ENCODE results near the gene TYW1B.
"Not testable (repeated sequence)": the region's sequence is repeated elsewhere in the genome, so short reads cannot be mapped to it uniquely, and the experiment has no call there.

The TYW1B gene

DNA sequence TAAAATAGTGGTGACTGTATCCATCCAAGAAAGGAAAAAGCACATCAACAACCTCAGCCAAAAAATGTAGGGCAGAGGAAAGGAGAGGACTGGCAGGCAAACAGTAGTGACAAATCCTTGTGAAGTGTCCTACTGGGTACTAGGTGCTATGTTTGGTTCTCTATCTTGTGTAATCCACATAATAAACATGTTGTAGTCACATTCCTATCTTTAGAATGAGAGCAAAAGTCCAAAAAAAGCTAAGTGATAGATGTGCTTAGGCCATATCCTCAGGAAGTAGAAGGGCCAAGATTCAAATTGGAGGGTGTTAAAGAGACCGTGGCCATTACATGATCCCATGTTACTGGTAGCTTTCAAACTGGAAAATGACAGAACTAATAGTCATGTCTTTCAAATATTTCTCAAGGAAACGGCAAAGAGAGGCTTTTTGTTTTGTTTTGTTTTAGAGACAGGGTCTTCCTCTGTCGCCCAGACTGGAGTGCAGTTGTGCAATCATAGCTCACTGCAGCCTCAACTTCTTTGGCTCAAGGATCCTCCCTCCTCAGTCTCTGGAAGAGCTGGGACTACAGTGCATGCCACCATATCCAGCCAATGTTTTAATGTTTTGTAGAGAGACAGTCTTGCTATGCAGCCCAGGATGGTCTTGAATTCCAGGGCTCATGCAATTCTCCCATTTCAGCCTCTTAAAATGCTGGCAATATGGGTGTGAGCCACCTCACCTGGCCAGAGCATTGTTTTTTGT lies 244.2 kb downstream of the TYW1B start:
- not testable (repeated sequence) for H3K9me3 ChIP-seq (ENCODE audit: control insufficient read depth, low read length); H3K36me3 ChIP-seq (ENCODE audit: control insufficient read depth, insufficient read depth, low read length); H3K27me3 ChIP-seq (replicated peaks; ENCODE audit: control insufficient read depth, insufficient read depth, low read length, poor library complexity, severe bottlenecking); DNase-seq; H3K4me3 ChIP-seq (ENCODE audit: insufficient read depth, low read depth, low read length, poor library complexity, severe bottlenecking); H3K4me1 ChIP-seq (ENCODE audit: control insufficient read depth, insufficient read depth, low read length, poor library complexity, severe bottlenecking); H3K27ac ChIP-seq (ENCODE audit: insufficient read depth, low read length, poor library complexity, severe bottlenecking)

DNA sequence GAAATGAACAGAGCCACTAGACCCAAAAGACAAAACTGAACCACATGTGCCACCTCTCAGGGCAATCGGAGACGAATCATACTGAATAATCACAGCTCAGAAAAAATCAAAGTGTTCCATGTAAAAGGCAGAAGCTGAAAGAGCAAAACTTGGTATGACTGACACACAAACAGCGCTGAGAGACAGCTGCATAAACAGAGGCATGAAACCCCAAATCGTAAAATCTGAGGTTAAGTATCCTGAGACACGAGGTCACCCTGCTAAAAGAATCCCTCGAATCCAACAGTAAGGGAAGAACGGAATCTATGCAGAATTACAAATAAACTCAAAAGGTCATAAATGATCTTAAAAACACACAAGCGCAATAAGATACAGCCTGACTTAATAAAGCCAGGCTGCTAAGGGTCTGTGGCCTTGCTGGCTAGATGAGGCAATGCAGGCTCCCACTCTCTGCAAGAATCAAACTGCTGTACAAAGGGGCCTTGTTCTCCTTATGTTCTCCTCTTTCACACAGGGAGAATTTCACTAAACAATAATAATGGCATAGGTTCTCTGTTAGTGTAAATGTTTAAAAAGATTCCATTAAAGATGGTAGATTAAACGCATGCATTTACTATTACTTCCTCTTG lies 247.7 kb downstream of the TYW1B start:
- H3K27ac ChIP-seq (ENCODE audit: insufficient read depth, low read length, poor library complexity, severe bottlenecking); DNase-seq; H3K9me3 ChIP-seq (ENCODE audit: control insufficient read depth, low read length); H3K27me3 ChIP-seq (replicated peaks; ENCODE audit: control insufficient read depth, insufficient read depth, low read length, poor library complexity, severe bottlenecking); H3K36me3 ChIP-seq (ENCODE audit: control insufficient read depth, insufficient read depth, low read length); H3K4me1 ChIP-seq (ENCODE audit: control insufficient read depth, insufficient read depth, low read length, poor library complexity, severe bottlenecking); H3K4me3 ChIP-seq (ENCODE audit: insufficient read depth, low read depth, low read length, poor library complexity, severe bottlenecking): not testable (repeated sequence)

DNA sequence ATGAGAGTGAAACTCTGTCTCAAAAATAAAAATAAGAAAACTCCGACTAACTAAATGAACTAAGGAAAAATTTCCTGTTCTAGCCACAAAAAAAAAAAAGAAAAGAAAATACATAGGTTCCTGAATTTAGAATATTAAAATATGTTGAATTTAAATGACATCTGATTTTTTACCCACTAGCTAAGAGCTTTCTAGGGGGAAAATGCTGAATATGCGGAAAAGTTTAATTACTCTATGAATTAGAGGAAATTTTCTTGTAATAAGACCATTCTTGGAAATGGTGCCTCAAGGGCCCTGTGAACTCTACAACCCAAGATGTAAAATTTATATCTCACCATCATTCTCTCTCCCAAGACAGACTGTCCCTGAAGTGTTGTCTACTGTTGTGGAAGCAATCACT lies 250.9 kb downstream of the TYW1B start:
- no peak overlapping the region for H3K4me3 ChIP-seq (ENCODE audit: insufficient read depth, low read depth, low read length, poor library complexity, severe bottlenecking)
- no peaks in the 10 kb centered on the region for H3K36me3 ChIP-seq (ENCODE audit: control insufficient read depth, insufficient read depth, low read length)
- no peak overlapping the region for H3K27ac ChIP-seq (ENCODE audit: insufficient read depth, low read length, poor library complexity, severe bottlenecking)
- H3K9me3 ChIP-seq (ENCODE audit: control insufficient read depth, low read length) = no peaks in the 10 kb centered on the region
- H3K4me1 ChIP-seq (ENCODE audit: control insufficient read depth, insufficient read depth, low read length, poor library complexity, severe bottlenecking) = no peaks in the 10 kb centered on the region
- H3K27me3 ChIP-seq (replicated peaks; ENCODE audit: control insufficient read depth, insufficient read depth, low read length, poor library complexity, severe bottlenecking) = no peaks in the 10 kb centered on the region
- DNase-seq = no peak

DNA sequence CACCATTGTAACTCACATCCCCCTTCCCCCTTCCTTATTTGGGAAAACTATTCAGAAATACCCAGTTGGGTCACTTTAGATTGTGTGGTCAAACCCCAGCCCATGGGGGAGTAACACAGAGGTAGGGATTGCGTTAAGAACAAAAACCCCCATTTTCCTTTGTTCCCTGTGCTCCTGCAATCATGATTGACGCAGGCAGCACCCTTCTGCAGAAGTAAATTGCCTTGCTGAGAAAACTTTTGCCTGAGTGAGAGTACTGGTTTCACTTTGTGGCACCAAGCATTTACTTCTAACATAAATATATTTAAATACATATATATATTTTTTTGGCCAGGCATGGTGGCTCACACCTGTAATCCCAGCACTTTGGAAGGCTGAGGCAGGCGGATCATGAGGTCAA lies 266.0 kb downstream of the TYW1B start:
- not testable (repeated sequence) for H3K4me1 ChIP-seq (ENCODE audit: control insufficient read depth, insufficient read depth, low read length, poor library complexity, severe bottlenecking); H3K4me3 ChIP-seq (ENCODE audit: insufficient read depth, low read depth, low read length, poor library complexity, severe bottlenecking); H3K27ac ChIP-seq (ENCODE audit: insufficient read depth, low read length, poor library complexity, severe bottlenecking); DNase-seq; H3K27me3 ChIP-seq (replicated peaks; ENCODE audit: control insufficient read depth, insufficient read depth, low read length, poor library complexity, severe bottlenecking); H3K36me3 ChIP-seq (ENCODE audit: control insufficient read depth, insufficient read depth, low read length); H3K9me3 ChIP-seq (ENCODE audit: control insufficient read depth, low read length)

DNA sequence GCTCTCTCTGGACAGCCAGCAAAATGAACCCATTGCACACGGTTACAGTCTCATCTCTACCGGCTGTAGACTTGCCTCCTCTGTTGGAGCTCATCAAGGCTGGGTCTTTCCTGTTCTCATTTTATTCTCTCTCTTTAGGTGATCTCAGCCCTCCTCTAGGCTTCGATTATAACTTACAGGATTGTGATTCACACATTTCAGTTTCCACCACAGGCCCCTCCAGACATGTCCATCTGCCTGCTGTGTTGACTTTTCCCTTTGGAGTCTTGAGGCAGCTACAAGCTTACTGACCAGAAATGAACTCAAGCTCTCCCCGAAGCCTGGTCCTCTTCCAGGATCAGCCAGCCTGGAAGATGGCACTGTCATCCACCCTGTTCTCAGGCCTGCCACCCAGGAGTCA lies 268.5 kb downstream of the TYW1B start:
- H3K36me3 ChIP-seq (ENCODE audit: control insufficient read depth, insufficient read depth, low read length); DNase-seq; H3K9me3 ChIP-seq (ENCODE audit: control insufficient read depth, low read length); H3K27me3 ChIP-seq (replicated peaks; ENCODE audit: control insufficient read depth, insufficient read depth, low read length, poor library complexity, severe bottlenecking); H3K4me3 ChIP-seq (ENCODE audit: insufficient read depth, low read depth, low read length, poor library complexity, severe bottlenecking); H3K4me1 ChIP-seq (ENCODE audit: control insufficient read depth, insufficient read depth, low read length, poor library complexity, severe bottlenecking); H3K27ac ChIP-seq (ENCODE audit: insufficient read depth, low read length, poor library complexity, severe bottlenecking): not testable (repeated sequence)

DNA sequence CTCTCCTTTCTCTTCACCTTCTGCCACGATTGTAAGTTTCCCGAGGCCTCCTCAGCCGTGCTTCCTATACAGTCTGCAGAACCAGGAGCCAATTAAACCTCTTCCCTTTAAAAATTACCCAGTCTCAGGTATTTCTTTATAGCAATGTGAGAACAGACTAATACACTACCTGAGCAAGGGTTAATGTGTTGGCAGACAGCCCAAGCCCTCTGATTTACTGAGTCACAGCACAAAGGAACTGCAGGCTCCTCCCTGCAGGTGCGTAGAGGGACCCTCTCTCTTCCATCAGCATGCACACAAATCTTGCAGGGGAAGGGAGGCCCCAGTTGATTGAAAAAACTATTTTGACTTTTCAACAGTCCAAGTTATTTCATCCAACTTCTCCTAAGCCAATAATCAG lies 271.3 kb downstream of the TYW1B start:
- not testable (repeated sequence) for H3K27ac ChIP-seq (ENCODE audit: insufficient read depth, low read length, poor library complexity, severe bottlenecking); H3K4me1 ChIP-seq (ENCODE audit: control insufficient read depth, insufficient read depth, low read length, poor library complexity, severe bottlenecking); H3K9me3 ChIP-seq (ENCODE audit: control insufficient read depth, low read length); H3K36me3 ChIP-seq (ENCODE audit: control insufficient read depth, insufficient read depth, low read length); DNase-seq; H3K4me3 ChIP-seq (ENCODE audit: insufficient read depth, low read depth, low read length, poor library complexity, severe bottlenecking); H3K27me3 ChIP-seq (replicated peaks; ENCODE audit: control insufficient read depth, insufficient read depth, low read length, poor library complexity, severe bottlenecking)

DNA sequence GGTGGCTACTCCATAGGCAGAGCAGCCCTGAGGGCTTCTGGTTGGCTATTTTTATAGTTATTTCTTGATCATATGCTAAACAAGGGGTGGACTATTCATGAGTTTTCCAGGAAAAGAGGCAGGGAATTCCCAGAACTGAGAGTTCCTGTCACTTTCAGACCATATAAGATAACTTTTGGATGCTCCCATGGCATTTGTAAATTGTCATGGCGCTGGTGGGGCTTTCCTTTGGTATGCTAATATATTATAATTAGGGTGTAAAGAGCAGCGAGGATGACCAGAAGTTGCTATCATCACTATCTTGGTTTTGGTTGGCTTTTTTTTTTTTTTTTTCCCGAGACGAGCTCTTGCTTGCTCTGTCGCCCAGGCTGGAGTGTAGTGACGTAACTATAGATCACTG lies 272.8 kb downstream of the TYW1B start:
- H3K4me3 ChIP-seq (ENCODE audit: insufficient read depth, low read depth, low read length, poor library complexity, severe bottlenecking); H3K9me3 ChIP-seq (ENCODE audit: control insufficient read depth, low read length); DNase-seq; H3K4me1 ChIP-seq (ENCODE audit: control insufficient read depth, insufficient read depth, low read length, poor library complexity, severe bottlenecking); H3K36me3 ChIP-seq (ENCODE audit: control insufficient read depth, insufficient read depth, low read length); H3K27ac ChIP-seq (ENCODE audit: insufficient read depth, low read length, poor library complexity, severe bottlenecking); H3K27me3 ChIP-seq (replicated peaks; ENCODE audit: control insufficient read depth, insufficient read depth, low read length, poor library complexity, severe bottlenecking): not testable (repeated sequence)

DNA sequence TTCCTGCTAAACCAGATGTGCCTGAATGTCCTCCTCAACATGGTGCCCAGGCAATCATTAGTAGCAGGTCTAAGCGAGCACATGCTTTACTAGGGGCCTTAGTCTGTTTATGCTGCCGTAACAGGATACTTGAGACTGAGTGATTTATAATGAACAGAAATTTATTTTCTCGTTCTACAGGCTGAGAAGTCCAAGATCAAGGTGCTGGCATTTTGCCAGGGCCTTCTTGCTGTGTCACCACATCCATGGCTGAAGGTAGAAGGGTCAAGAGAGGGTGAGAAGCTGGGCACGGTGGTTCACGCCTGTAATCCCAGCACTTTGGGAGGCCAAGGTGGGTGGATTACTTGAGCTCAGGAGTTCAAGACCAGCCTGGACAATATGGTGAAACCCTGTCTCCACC lies 273.6 kb downstream of the TYW1B start:
- H3K4me3 ChIP-seq (ENCODE audit: insufficient read depth, low read depth, low read length, poor library complexity, severe bottlenecking); H3K27ac ChIP-seq (ENCODE audit: insufficient read depth, low read length, poor library complexity, severe bottlenecking); H3K9me3 ChIP-seq (ENCODE audit: control insufficient read depth, low read length); H3K27me3 ChIP-seq (replicated peaks; ENCODE audit: control insufficient read depth, insufficient read depth, low read length, poor library complexity, severe bottlenecking); DNase-seq; H3K36me3 ChIP-seq (ENCODE audit: control insufficient read depth, insufficient read depth, low read length); H3K4me1 ChIP-seq (ENCODE audit: control insufficient read depth, insufficient read depth, low read length, poor library complexity, severe bottlenecking): not testable (repeated sequence)

DNA sequence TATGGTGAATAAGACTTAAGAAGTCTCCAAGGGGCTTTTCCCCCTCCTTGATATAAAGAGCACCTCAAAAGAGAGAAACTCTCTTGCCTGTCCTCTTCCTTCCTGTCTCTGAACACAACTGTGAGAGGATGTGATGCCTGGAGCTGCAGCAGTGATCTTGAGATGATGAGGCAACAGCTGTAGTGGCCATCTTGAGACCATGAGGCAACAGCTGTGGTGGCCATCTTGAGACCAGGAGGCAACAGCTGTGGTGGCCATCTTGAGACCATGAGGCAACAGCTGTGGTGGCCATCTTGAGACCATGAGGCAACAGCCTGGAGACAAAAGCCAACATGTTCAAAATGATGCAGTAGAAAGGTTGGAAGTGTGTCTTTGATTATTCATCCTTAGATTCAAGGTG lies 277.5 kb downstream of the TYW1B start:
- H3K4me3 ChIP-seq (ENCODE audit: insufficient read depth, low read depth, low read length, poor library complexity, severe bottlenecking); H3K4me1 ChIP-seq (ENCODE audit: control insufficient read depth, insufficient read depth, low read length, poor library complexity, severe bottlenecking); DNase-seq; H3K9me3 ChIP-seq (ENCODE audit: control insufficient read depth, low read length); H3K27ac ChIP-seq (ENCODE audit: insufficient read depth, low read length, poor library complexity, severe bottlenecking); H3K27me3 ChIP-seq (replicated peaks; ENCODE audit: control insufficient read depth, insufficient read depth, low read length, poor library complexity, severe bottlenecking); H3K36me3 ChIP-seq (ENCODE audit: control insufficient read depth, insufficient read depth, low read length): not testable (repeated sequence)

DNA sequence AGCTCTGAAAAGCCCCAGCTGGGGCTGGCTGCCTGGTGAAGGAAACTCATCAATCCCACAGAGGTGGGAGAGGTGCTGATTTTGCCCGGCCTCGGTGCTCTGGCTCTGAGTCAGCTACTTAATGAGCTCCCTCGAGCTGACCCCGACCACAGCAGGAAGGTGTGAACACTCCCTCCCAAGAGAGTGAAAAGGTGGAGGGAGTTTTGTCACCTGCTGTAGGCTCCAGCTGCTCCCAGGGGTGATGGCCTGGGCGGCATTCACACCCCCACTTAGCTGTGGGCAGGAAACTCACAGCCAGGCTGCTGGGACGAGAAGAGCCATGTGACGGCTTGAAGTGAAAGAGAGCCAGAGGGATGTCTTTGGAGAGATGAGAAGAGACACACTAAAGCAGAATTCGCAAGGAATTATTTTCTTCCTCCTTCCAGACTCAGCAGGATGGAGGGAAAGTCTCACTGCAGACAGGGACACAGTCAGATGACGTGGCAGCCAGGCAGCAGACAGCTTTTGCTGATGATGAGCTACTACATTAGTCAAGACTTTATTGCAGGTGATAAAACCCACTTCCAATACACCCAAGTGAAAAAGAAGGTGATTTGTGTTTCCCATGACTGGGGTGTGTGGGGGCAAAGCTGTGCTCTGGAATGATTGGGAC lies 281.3 kb downstream of the TYW1B start:
- H3K27ac ChIP-seq (ENCODE audit: insufficient read depth, low read length, poor library complexity, severe bottlenecking); DNase-seq; H3K9me3 ChIP-seq (ENCODE audit: control insufficient read depth, low read length); H3K4me1 ChIP-seq (ENCODE audit: control insufficient read depth, insufficient read depth, low read length, poor library complexity, severe bottlenecking); H3K36me3 ChIP-seq (ENCODE audit: control insufficient read depth, insufficient read depth, low read length); H3K27me3 ChIP-seq (replicated peaks; ENCODE audit: control insufficient read depth, insufficient read depth, low read length, poor library complexity, severe bottlenecking); H3K4me3 ChIP-seq (ENCODE audit: insufficient read depth, low read depth, low read length, poor library complexity, severe bottlenecking): not testable (repeated sequence)
